DOHH2 (cell line): ENCODE results near the gene FBXL13.

Experiments used
- H3F3A ChIP-seq: fragments of 200-600 bp; sonication (generic), shearing (Covaris generic); 2 replicates; pipeline ENCODE4 v1.6.0; 2016; ENCODE audit warnings: antibody characterized with exemption, mild to moderate bottlenecking; ENCODE audit not compliant: control insufficient read depth, insufficient read depth
- H3K27ac ChIP-seq: fragments of 200-600 bp; sonication (generic); 2 replicates; pipeline ENCODE4 v1.5.1; 2014; ENCODE audit warnings: low read depth, mild to moderate bottlenecking, low read length, moderate library complexity
- H3K27me3 ChIP-seq: fragments of 200-600 bp; sonication (generic); 2 replicates; pipeline ENCODE4 v1.6.1; 2014; ENCODE audit warnings: mild to moderate bottlenecking, low read length, mixed read lengths; ENCODE audit not compliant: control insufficient read depth
- H3K36me3 ChIP-seq: fragments of 200-600 bp; sonication (generic); 2 replicates; pipeline ENCODE4 v1.6.1; 2014; ENCODE audit warnings: mild to moderate bottlenecking, low read length, moderate library complexity, mixed read lengths; ENCODE audit not compliant: control insufficient read depth
- H3K4me1 ChIP-seq: fragments of 200-600 bp; sonication (generic); 2 replicates; pipeline ENCODE4 v1.6.1; 2014; ENCODE audit warnings: mild to moderate bottlenecking, low read length, mixed read lengths; ENCODE audit not compliant: control insufficient read depth
- H3K4me2 ChIP-seq: fragments of 200-600 bp; sonication (generic); 2 replicates; pipeline ENCODE4 v1.6.0; 2014; ENCODE audit warnings: mild to moderate bottlenecking, low read length, moderate library complexity
- H3K4me3 ChIP-seq: fragments of 200-600 bp; sonication (generic); 2 replicates; pipeline ENCODE4 v1.5.1; 2014; ENCODE audit warnings: mild to moderate bottlenecking, low read length, mixed read lengths
- H3K79me2 ChIP-seq: fragments of 200-600 bp; sonication (generic); 2 replicates; pipeline ENCODE4 v1.6.1; 2014; ENCODE audit warnings: mild to moderate bottlenecking, low read length, mixed read lengths; ENCODE audit not compliant: control insufficient read depth
- H3K9me2 ChIP-seq: fragments of 200-600 bp; sonication (generic); replicated peaks from 2 replicates; pipeline ENCODE4 v1.6.1; 2014; ENCODE audit warnings: mild to moderate bottlenecking, low read length, mixed read lengths; ENCODE audit not compliant: control insufficient read depth
- H3K9me3 ChIP-seq: fragments of 200-600 bp; sonication (generic); 2 replicates; pipeline ENCODE4 v1.6.1; 2014; ENCODE audit warnings: antibody characterized with exemption, low read length, mixed read lengths; ENCODE audit not compliant: control insufficient read depth, insufficient read depth
- H4K20me1 ChIP-seq: fragments of 200-600 bp; sonication (generic); 2 replicates; pipeline ENCODE4 v1.6.0; 2014; ENCODE audit warnings: low read depth, mild to moderate bottlenecking, antibody characterized with exemption, low read length, moderate library complexity; ENCODE audit not compliant: control insufficient read depth, insufficient read depth
- CTCF ChIP-seq: fragments of 200-600 bp; sonication (generic); IDR thresholded peaks from one replicate; pipeline ENCODE4 v1.5.1; 2014; ENCODE audit warnings: antibody characterized with exemption, mild to moderate bottlenecking, low read depth, low read length; ENCODE audit not compliant: poor library complexity, severe bottlenecking
- EZH2phosphoT487 ChIP-seq: fragments of 200-600 bp; sonication (generic); IDR thresholded peaks from 2 replicates; pipeline ENCODE4 v1.6.1; 2017; ENCODE audit warnings: borderline replicate concordance, mild to moderate bottlenecking, antibody characterized with exemption, low read length, moderate library complexity, mixed read lengths

The FBXL13 gene

DNA sequence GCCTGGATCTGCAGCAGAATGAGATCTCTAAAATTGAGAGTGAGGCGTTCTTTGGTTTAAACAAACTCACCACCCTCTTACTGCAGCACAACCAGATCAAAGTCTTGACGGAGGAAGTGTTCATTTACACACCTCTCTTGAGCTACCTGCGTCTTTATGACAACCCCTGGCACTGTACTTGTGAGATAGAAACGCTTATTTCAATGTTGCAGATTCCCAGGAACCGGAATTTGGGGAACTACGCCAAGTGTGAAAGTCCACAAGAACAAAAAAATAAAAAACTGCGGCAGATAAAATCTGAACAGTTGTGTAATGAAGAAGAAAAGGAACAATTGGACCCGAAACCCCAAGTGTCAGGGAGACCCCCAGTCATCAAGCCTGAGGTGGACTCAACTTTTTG lies 140.4 kb downstream of the FBXL13 start:
- H3K4me2 ChIP-seq: no peak overlapping the region
- no peaks in the 10 kb centered on the region for H3K27me3 ChIP-seq
- no peaks in the 10 kb centered on the region for H3K9me3 ChIP-seq
- no peaks in the 10 kb centered on the region for H4K20me1 ChIP-seq
- H3K27ac ChIP-seq: no peak overlapping the region
- H3F3A ChIP-seq: no peaks in the 10 kb centered on the region
- TF ChIP-seq CTCF: no peak
- TF ChIP-seq EZH2phosphoT487: no peak
- no peak overlapping the region for H3K4me3 ChIP-seq
- peaks cover 20% of the 10 kb centered on the region for H3K4me1 ChIP-seq
- H3K9me2 ChIP-seq: no peaks in the 10 kb centered on the region
- no peaks in the 10 kb centered on the region for H3K79me2 ChIP-seq
- no peaks in the 10 kb centered on the region for H3K36me3 ChIP-seq

DNA sequence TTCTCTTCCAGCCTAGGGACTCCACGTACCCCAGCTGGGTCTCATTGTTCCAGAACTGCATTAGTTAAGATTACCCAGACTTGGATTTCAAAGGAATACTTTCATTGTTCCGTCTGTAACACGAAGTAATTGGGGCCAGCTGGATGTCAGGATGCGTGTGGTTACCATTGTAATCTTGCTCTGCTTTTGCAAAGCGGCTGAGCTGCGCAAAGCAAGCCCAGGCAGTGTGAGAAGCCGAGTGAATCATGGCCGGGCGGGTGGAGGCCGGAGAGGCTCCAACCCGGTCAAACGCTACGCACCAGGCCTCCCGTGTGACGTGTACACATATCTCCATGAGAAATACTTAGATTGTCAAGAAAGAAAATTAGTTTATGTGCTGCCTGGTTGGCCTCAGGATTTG lies 140.8 kb downstream of the FBXL13 start:
- TF ChIP-seq CTCF (no peak), EZH2phosphoT487 (no peak)
- H3K4me2 ChIP-seq: no peak overlapping the region
- H3F3A ChIP-seq: no peaks in the 10 kb centered on the region
- H3K9me3 ChIP-seq: no peaks in the 10 kb centered on the region
- H3K27ac ChIP-seq: no peak overlapping the region
- no peaks in the 10 kb centered on the region for H4K20me1 ChIP-seq
- H3K36me3 ChIP-seq: no peaks in the 10 kb centered on the region
- no peaks in the 10 kb centered on the region for H3K9me2 ChIP-seq
- H3K27me3 ChIP-seq: no peaks in the 10 kb centered on the region
- H3K4me1 ChIP-seq: peaks cover 16% of the 10 kb centered on the region
- H3K79me2 ChIP-seq: no peaks in the 10 kb centered on the region
- H3K4me3 ChIP-seq: no peak overlapping the region

GRCh38 chr7:102931757-102932156 lies 142.8 kb downstream of the FBXL13 start:
- H3K36me3 ChIP-seq: no peaks in the 10 kb centered on the region
- no peak overlapping the region for H3K4me2 ChIP-seq
- TF ChIP-seq CTCF (no peak), EZH2phosphoT487 (no peak)
- H3F3A ChIP-seq: no peaks in the 10 kb centered on the region
- no peaks in the 10 kb centered on the region for H3K79me2 ChIP-seq
- no peak overlapping the region for H3K27ac ChIP-seq
- no peak overlapping the region for H3K4me3 ChIP-seq
- H4K20me1 ChIP-seq: no peaks in the 10 kb centered on the region
- H3K27me3 ChIP-seq: no peaks in the 10 kb centered on the region
- H3K9me2 ChIP-seq: no peaks in the 10 kb centered on the region
- H3K9me3 ChIP-seq: no peaks in the 10 kb centered on the region
- H3K4me1 ChIP-seq: peaks cover 14% of the 10 kb centered on the region
